MM.1S (cell line): Measurements from ENCODE around the gene ZYX.

Experiments
- CTCF ChIP-seq: fragments of 300-600 bp; sonication (generic); IDR thresholded peaks from 2 replicates; pipeline ENCODE4 v1.5.1; 2016; ENCODE audit warnings: antibody characterized with exemption, low read length, mixed read lengths
- EZH2 ChIP-seq: fragments of 300-600 bp; sonication (generic); optimal IDR thresholded peaks from 2 replicates; pipeline ENCODE3; 2017; ENCODE audit warnings: low read depth, mild to moderate bottlenecking, antibody characterized with exemption, low read length, mixed read lengths

- TF ChIP-seq CTCF (no peak), EZH2 (no peak)
Measured at GRCh38 chr7:143384661-143385631, 3.8 kb downstream of the ZYX start.
